ENCODE results near the gene CLCNKB.
A peak's percentile ranks its signal among the peaks of the same experiment; 100 is the strongest.

Gene CLCNKB

DNA sequence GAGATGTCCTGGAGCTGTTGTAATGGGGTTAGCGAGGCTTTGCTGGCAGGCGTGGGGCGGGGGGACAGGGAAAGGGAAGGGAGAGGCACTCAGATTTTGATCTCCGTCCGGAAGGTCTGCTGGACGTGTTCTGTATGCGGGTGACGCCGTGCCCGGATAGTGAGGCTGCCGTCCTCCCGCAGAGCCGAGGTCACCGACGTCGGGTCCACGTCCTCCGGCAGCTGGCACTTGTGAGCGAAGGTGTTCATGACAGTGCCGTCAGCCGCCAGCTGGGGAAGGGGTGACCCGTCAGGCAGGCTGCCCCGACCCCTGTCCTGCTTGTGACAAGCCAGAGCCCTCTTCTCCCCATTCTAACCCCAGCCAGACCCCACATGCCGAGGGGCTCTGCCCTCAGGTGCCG lies 28.1 kb upstream of the CLCNKB start:
- TF ChIP-seq, protein P1, sequence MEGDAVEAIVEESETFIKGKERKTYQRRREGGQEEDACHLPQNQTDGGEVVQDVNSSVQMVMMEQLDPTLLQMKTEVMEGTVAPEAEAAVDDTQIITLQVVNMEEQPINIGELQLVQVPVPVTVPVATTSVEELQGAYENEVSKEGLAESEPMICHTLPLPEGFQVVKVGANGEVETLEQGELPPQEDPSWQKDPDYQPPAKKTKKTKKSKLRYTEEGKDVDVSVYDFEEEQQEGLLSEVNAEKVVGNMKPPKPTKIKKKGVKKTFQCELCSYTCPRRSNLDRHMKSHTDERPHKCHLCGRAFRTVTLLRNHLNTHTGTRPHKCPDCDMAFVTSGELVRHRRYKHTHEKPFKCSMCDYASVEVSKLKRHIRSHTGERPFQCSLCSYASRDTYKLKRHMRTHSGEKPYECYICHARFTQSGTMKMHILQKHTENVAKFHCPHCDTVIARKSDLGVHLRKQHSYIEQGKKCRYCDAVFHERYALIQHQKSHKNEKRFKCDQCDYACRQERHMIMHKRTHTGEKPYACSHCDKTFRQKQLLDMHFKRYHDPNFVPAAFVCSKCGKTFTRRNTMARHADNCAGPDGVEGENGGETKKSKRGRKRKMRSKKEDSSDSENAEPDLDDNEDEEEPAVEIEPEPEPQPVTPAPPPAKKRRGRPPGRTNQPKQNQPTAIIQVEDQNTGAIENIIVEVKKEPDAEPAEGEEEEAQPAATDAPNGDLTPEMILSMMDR (IDR thresholded peaks at IDR 0.05; ENCODE audit: insufficient read depth, low read depth, low read length, missing control alignments) = no peak
- DNase-seq (ENCODE audit: low read depth) = no peak

DNA sequence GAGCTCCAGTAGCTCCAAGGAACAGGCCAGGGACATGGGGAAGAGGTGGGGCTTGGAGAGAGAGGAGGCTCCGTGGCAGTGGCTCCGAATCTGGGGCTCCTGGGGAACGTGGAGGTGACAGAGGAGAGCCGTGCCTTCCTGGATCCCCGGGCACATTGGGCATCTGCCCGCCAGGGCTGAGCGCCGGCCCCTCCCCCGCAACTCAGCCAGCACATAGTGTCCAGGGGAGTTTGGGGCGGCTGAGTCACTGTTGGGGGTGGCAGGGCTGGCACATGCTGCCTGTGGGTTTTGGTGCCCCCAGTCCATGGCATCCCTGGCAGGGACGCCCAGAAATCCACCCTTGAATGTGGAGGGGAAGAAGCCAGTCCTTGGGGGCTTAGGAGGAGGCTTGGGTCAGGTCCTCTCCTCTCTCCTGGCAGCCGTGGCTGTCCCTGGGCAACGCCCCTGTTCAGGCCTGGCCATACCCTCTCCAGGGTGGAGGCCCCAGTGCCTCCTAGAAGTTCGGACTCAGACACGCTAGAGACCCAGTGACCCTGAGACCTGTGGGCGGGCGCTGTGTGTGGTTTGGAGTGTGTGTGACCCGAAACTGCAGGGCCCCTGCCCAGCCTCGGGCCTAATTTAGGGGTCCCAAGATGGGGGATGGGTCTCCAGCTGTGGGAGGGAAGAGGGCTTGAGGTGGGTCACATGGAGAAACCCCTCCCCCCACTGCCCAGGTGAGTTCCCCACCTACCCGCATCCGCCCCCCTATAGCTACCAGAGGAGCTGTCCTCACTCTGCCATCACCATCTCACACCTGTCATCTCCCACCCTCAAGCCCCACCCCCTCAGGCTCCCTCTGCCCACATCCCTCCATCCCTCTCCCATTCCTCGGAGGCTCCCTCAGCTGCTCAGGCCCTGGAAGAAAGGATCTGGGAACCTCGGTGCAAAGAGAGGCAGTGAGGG lies 27.4 kb upstream of the CLCNKB start:
- TF ChIP-seq, protein P1 (IDR thresholded peaks at IDR 0.05; ENCODE audit: insufficient read depth, low read depth, low read length, missing control alignments) = no peak
- no peak overlapping the region for H3K4me3 ChIP-seq (ENCODE audit: low read depth, low read length)
- peak; percentile 26 for DNase-seq (ENCODE audit: low read depth)

More for the DNA sequence above, 28.1 kb upstream of the CLCNKB start:
- no peak overlapping the region for H3K4me3 ChIP-seq (ENCODE audit: low read depth, low read length)

DNA sequence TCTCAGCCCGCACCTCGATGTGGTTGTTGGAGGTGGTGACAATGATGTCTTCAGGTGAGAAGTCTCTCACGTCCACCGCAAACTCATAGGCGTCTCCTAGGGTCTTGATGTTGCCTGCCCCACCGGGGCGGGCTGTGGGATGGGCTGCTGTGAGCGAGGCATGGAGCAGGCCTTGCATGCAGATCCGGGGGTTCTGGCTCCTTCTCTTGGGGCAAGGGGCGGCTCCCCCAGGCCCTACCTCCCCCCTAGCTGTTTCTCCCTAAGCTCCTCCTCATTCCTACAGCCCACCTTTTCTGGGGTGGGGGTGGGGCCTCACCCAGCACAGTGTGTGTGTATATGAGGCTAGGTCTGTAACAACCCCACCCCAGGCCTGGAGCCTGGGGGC lies 26.5 kb upstream of the CLCNKB start:
- TF ChIP-seq, protein P1 (IDR thresholded peaks at IDR 0.05; ENCODE audit: insufficient read depth, low read depth, low read length, missing control alignments) = no peak
- no peak overlapping the region for H3K4me3 ChIP-seq (ENCODE audit: low read depth, low read length)
- DNase-seq (ENCODE audit: low read depth) = no peak

DNA sequence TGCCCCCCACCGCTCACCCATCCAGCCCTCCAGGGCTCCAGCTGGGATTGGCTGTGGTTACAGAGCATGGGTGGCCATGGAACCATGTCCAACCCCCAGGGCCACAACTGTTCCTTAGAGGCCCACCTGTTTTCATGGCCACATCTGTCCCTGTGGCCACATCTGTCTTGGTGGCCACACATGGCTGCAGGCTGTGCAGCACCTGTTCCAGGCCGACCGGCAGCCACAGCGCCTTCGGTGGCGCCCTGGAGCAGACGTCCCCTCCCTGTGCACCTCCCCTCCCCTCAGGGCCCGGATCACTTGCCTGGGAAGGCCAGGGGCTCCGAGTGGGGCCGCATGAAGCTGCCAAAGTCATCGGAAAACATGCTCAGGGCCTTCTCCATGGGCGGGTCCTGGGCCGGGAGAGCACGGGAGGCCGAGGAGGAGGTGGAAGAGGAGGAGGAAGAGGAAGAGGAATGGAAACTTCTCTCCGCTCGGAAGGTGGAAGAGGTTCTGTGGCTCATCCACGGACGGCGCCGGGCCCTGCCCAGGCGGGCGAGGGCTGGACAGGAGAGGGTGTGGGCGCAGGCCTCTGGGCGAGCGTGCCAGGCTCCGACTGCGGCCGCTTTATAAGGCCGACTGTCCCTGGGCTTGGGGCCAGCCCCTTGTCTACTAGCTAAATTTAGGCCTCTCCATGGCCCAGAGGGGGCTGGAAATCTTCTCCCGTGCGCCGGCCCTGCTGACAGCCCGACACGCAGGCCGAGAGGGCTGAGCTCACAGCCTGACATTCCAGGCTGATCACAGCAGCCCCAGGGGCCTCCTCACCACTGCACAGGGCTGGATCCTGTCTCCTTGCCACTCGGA lies 25.9 kb upstream of the CLCNKB start, which contains the start of gene HSPB7:
TSS of gene HSPB7 (minus strand) at position 583 of the 843 bp plus-strand sequence. CDS start at position 503, 80 bp downstream.
- TF ChIP-seq, protein P1 (IDR thresholded peaks at IDR 0.05; ENCODE audit: insufficient read depth, low read depth, low read length, missing control alignments) = peak; percentile 8
- DNase-seq (ENCODE audit: low read depth) = peak; percentile 34
- H3K4me3 ChIP-seq (ENCODE audit: low read depth, low read length) = no peak within 1 kb of the TSS

DNA sequence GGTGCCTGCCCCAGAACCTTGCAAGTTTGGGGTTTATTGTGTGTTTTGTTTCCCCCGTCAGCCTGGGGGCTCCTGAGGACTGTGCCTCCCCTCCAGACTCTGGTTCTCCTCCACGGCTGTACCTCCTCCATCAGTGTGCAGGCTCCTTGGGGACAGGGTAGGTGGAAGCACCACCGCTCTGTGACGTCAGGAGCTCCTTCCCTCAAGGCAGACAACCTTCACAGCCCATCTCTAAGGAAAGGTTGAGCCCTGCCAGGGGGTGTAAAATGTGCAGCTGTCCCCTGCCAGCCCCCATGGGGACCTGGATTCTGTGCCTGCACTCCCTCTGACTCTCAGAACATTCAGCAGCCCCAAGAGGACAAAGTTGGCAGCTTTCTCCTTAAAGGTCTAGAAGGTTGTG lies 25.3 kb upstream of the CLCNKB start:
- TF ChIP-seq, protein P1 (IDR thresholded peaks at IDR 0.05; ENCODE audit: insufficient read depth, low read depth, low read length, missing control alignments) = no peak
- no peak overlapping the region for H3K4me3 ChIP-seq (ENCODE audit: low read depth, low read length)
- no peak for DNase-seq (ENCODE audit: low read depth)

DNA sequence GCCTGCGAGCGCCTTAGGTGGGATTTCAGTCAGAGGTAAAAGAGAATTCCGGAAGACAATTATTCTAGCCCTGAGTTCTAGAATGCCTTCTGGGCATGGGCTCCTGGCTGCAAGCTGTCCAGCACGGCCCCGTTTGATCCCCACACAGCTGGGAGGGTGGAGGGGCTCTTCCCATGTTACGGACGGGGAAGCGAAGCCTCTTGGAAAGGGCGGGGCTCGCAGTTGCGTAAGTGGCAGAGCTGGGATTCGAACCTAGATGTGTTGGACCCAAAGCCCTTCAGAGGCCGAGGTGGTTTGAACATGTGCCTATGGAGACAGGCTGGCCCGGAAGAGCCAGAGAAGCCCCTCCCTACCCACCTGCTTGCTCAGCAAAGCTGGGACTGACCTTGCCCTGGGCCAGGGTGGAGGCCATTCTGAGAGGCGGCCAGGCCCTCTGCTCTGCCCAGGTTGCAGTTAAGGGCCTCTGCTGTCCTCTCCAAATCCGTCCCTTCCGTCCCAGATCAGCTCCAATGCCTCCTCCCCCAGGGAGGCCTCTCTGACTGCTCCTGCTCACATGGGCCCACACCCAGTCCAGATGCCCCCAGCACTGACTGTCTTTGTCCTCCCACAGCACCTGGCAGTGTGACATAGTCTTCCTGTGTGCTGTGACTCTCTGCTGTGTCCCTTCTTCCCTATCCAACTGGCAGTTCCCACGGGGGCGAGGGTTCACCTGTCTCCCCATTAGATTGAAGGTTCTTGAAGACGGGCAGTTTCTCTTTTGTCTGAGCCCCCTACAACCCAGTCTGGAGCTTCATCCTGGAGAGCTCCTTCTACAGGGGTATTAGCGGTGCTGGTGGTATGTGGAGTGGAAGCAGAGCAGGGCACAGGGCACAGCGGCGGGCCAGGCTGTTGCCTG lies 24.6 kb upstream of the CLCNKB start:
- DNase-seq (ENCODE audit: low read depth) = no peak
- TF ChIP-seq, protein P1 (IDR thresholded peaks at IDR 0.05; ENCODE audit: insufficient read depth, low read depth, low read length, missing control alignments) = no peak
- no peak overlapping the region for H3K4me3 ChIP-seq (ENCODE audit: low read depth, low read length)

Data from GM12865 (cell line).